WERI-Rb-1 (cell line): Measurements from ENCODE around the gene CLPSL2.

Source experiments
- DNase-seq: peaks from one replicate; pipeline ENCODE4 v3.0.0-alpha.2; 2020
- H3K27ac ChIP-seq: fragments of 250-450 bp; sonication (Bioruptor Pico); 2 replicates; pipeline ENCODE4 v1.5.1; 2020; ENCODE audit warnings: mild to moderate bottlenecking, moderate library complexity
- H3K27me3 ChIP-seq: fragments of 250-450 bp; sonication (Bioruptor Pico); 2 replicates; pipeline ENCODE4 v1.5.1; 2021; ENCODE audit warnings: mild to moderate bottlenecking, low read depth, moderate library complexity; ENCODE audit not compliant: insufficient read depth, severe bottlenecking
- H3K36me3 ChIP-seq: fragments of 250-450 bp; sonication (Bioruptor Pico); 2 replicates; pipeline ENCODE4 v1.5.1; 2020; ENCODE audit warnings: mild to moderate bottlenecking, moderate library complexity
- H3K4me3 ChIP-seq: 2 replicates; pipeline ENCODE4 v1.5.1; 2011; ENCODE audit warnings: low read depth, mild to moderate bottlenecking, control low read depth, low read length
- H3K9me3 ChIP-seq: fragments of 250-450 bp; sonication (Bioruptor Pico); 2 replicates; pipeline ENCODE4 v1.5.1; 2021; ENCODE audit warnings: mild to moderate bottlenecking, moderate library complexity; ENCODE audit not compliant: severe bottlenecking
- CTCF ChIP-seq: IDR thresholded peaks from 2 replicates; pipeline ENCODE4 v1.5.1; 2011; ENCODE audit warnings: low read depth, mild to moderate bottlenecking, control low read depth, inconsistent platforms, low read length

CLPSL2 gene

GRCh38 chr6:35804996-35805736 is 28.8 kb downstream of the CLPSL2 start, which contains the start of gene LHFPL5:
LHFPL5 (plus strand) TSS chr6:35805352; CDS start chr6:35805671, 319 bp downstream.
- Histone ChIP-seq H3K27me3 (no peaks in the 10 kb centered on the region), H3K36me3 (no peaks in the 10 kb centered on the region), H3K9me3 (no peaks in the 10 kb centered on the region), H3K4me3 (peak within 1 kb of the TSS; percentile 61), H3K27ac (peak within 1 kb of the TSS; percentile 58)
- peak; percentile 19; the same call in 1 of the 2 replicates for TF ChIP-seq CTCF
- DNase-seq: peak; percentile 91

- no peaks in the 10 kb centered on the region for H3K36me3 ChIP-seq
- no peak for TF ChIP-seq CTCF
- no peak overlapping the region for H3K27ac ChIP-seq
- no peaks in the 10 kb centered on the region for H3K9me3 ChIP-seq
- DNase-seq: no peak
- H3K4me3 ChIP-seq: no peak overlapping the region
- H3K27me3 ChIP-seq: no peaks in the 10 kb centered on the region
Observed at GRCh38 chr6:35808688-35809087, 32.3 kb downstream of the CLPSL2 start.

GRCh38 chr6:35809809-35810208 is 33.4 kb downstream of the CLPSL2 start:
- DNase-seq: no peak
- no peaks in the 10 kb centered on the region for H3K36me3 ChIP-seq
- no peak overlapping the region for H3K4me3 ChIP-seq
- no peak overlapping the region for H3K27ac ChIP-seq
- no peaks in the 10 kb centered on the region for H3K27me3 ChIP-seq
- no peak for TF ChIP-seq CTCF
- H3K9me3 ChIP-seq: no peaks in the 10 kb centered on the region

GRCh38 chr6:35810971-35811698 is 34.7 kb downstream of the CLPSL2 start:
- Histone ChIP-seq H3K9me3 (no peaks in the 10 kb centered on the region), H3K27ac (no peak overlapping the region), H3K27me3 (no peaks in the 10 kb centered on the region), H3K4me3 (no peak overlapping the region), H3K36me3 (no peaks in the 10 kb centered on the region)
- no peak for TF ChIP-seq CTCF
- no peak for DNase-seq

GRCh38 chr6:35811699-35811995 is 35.2 kb downstream of the CLPSL2 start:
- H3K9me3 ChIP-seq: peaks cover 4% of the 10 kb centered on the region
- TF ChIP-seq CTCF: no peak
- H3K27me3 ChIP-seq: no peaks in the 10 kb centered on the region
- no peak overlapping the region for H3K4me3 ChIP-seq
- DNase-seq: no peak
- no peaks in the 10 kb centered on the region for H3K36me3 ChIP-seq
- no peak overlapping the region for H3K27ac ChIP-seq
